GM12878 (cell line): ENCODE measurements around the gene TRMU.

Experiments
- EP300 ChIP-seq, 2 experiments: fragments of 150-350 bp in 1 of 2; IDR thresholded peaks; 2 replicates each; pipeline ENCODE4 v1.6.1; 2011 to 2012; ENCODE audit warnings: low read depth in 2 of 2, low read length in 2 of 2, borderline replicate concordance in 1 of 2, improper control_type of control experiment in 1 of 2, inconsistent platforms in 1 of 2; ENCODE audit not compliant: control insufficient read depth in 1 of 2
- PBX3 ChIP-seq: IDR thresholded peaks from 2 replicates; pipeline ENCODE4 v1.6.1; 2011; ENCODE audit warnings: mild to moderate bottlenecking, low read depth, low read length, moderate library complexity; ENCODE audit not compliant: insufficient replicate concordance

- TF ChIP-seq EP300 (IDR thresholded peaks at IDR 0.05; ENCODE audit: borderline replicate concordance in 1 of 2, control insufficient read depth in 1 of 2, low read depth in 2 of 2, low read length in 2 of 2) (no peak), PBX3 (no peak)
Measured at GRCh38 chr22:46380581-46380980, 45.1 kb downstream of the TRMU start.
